HCT116 (cell line): Measurements from ENCODE around the gene HACE1. TPM values are rescaled to one million over a fixed set of nuclear protein-coding genes. Genes with fewer than 3 reads are reported as not detected.

Source experiments
- ATAC-seq: fragments of 200-7000 bp; cut with Tn5 transposase; 2 replicates; pipeline ENCODE4 v1.9.1; 2020; ENCODE audit warnings: mild to moderate bottlenecking, moderate library complexity
- BruUV-seq: library from RNA; stranded (reverse); fragments of 400-500 nt; replicated peaks from 2 replicates; lab custom pipeline; 2021; lab: Mats Ljungman, UMichigan
- CTCF ChIA-PET: fragments of 300-600 bp; sonication (Branson Sonifier 250); formaldehyde crosslinking; loops from one replicate; lab custom pipeline; 2021; ENCODE audit warnings: antibody characterized with exemption; lab: Charles Lee
- POLR2A ChIA-PET: fragments of 300-600, 350-600 bp; sonication (Branson Sonifier 250); formaldehyde crosslinking; loops from one replicate; lab custom pipeline; 2021; ENCODE audit warnings: antibody characterized with exemption; lab: Charles Lee
- RAD21 ChIA-PET, 2 experiments: fragments of 300-600 bp; sonication (Branson Sonifier 250); formaldehyde crosslinking; loops; one replicate each; lab custom pipeline; 2023; ENCODE audit warnings: low total read pairs in 2 of 2; ENCODE audit not compliant: uncharacterized antibody in 2 of 2, unreplicated experiment in 2 of 2, low non-redundant PET in 1 of 2; lab: Charles Lee
- DNase-seq: peaks from one replicate; pipeline ENCODE4 v3.0.0-alpha.2; 2010; ENCODE audit warnings: low read depth, low spot score
- H2AFZ ChIP-seq: fragments of 200-600 bp; shearing (Covaris generic), sonication (generic); 2 replicates; pipeline ENCODE4 v1.6.1; 2017; ENCODE audit warnings: low read depth, mixed run types, mixed read lengths, antibody characterized with exemption, low read length; ENCODE audit not compliant: poor library complexity, severe bottlenecking
- H3K27ac ChIP-seq: 2 replicates; pipeline ENCODE4 v1.5.1; 2012; ENCODE audit warnings: low read depth, low read length
- H3K27me3 ChIP-seq: fragments of 200-600 bp; sonication (generic); 2 replicates; pipeline ENCODE4 v1.6.1; 2016; ENCODE audit warnings: mixed run types, low read length, mixed read lengths; ENCODE audit not compliant: insufficient read depth
- H3K36me3 ChIP-seq, 2 experiments: fragments of 200-500 bp in 1 of 2; fragments of 200-600 bp in 1 of 2; sonication (Bioruptor generic) in 1 of 2; sonication (generic) in 1 of 2; 2 replicates each; pipeline versions ENCODE4 v1.5.1 to v1.6.1; 2014 to 2016; ENCODE audit warnings: low read length in 2 of 2, inconsistent platforms in 1 of 2, mixed read lengths in 1 of 2, mixed run types in 1 of 2; ENCODE audit not compliant: insufficient read depth in 2 of 2, control insufficient read depth in 1 of 2
- H3K4me1 ChIP-seq, 2 experiments: fragments of 200-600 bp in 1 of 2; sonication (generic) in 1 of 2; 2 replicates each; pipeline versions ENCODE4 v1.5.1 to v1.6.1; 2012 to 2017; ENCODE audit warnings: low read length in 2 of 2, inconsistent platforms in 1 of 2, mild to moderate bottlenecking in 1 of 2, mixed read lengths in 1 of 2, mixed run types in 1 of 2, moderate library complexity in 1 of 2; ENCODE audit not compliant: insufficient read depth in 2 of 2, control insufficient read depth in 1 of 2
- H3K4me2 ChIP-seq: fragments of 200-600 bp; sonication (generic); 2 replicates; pipeline ENCODE4 v1.6.1; 2017; ENCODE audit warnings: mixed run types, low read length, mixed read lengths
- H3K4me3 ChIP-seq, 2 experiments: fragments of 200-600 bp in 1 of 2; sonication (generic) in 1 of 2; replicated peaks in 1 of 2; 2 replicates each; pipeline ENCODE4 v1.5.1; 2011 to 2016; ENCODE audit warnings: low read length in 2 of 2, control low read depth in 1 of 2, low read depth in 1 of 2, mild to moderate bottlenecking in 1 of 2, mixed read lengths in 1 of 2, mixed run types in 1 of 2
- H3K79me2 ChIP-seq: fragments of 200-600 bp; sonication (generic); 2 replicates; pipeline ENCODE4 v1.6.1; 2017; ENCODE audit warnings: mild to moderate bottlenecking, mixed run types, low read length, moderate library complexity, mixed read lengths; ENCODE audit not compliant: insufficient read depth
- H3K9ac ChIP-seq: fragments of 200-600 bp; sonication (generic); 2 replicates; pipeline ENCODE4 v1.6.1; 2016; ENCODE audit warnings: low read length, mixed read lengths
- H3K9me2 ChIP-seq: fragments of 200-600 bp; sonication (generic), shearing (Covaris generic); 2 replicates; pipeline ENCODE4 v1.6.1; 2017; ENCODE audit warnings: mixed run types, mild to moderate bottlenecking, moderate library complexity; ENCODE audit not compliant: insufficient read depth
- H3K9me3 ChIP-seq, 2 experiments: fragments of 200-500 bp in 1 of 2; fragments of 200-600 bp in 1 of 2; sonication (Bioruptor generic) in 1 of 2; sonication (generic) in 1 of 2; 2 replicates each; pipeline ENCODE4 v1.6.1; 2014 to 2017; ENCODE audit warnings: low read length in 2 of 2, mixed read lengths in 2 of 2, inconsistent platforms in 1 of 2, low read depth in 1 of 2, mild to moderate bottlenecking in 1 of 2, mixed run types in 1 of 2, moderate library complexity in 1 of 2; ENCODE audit not compliant: control insufficient read depth in 1 of 2, insufficient read depth in 1 of 2
- H4K20me1 ChIP-seq: fragments of 200-600 bp; sonication (generic), shearing (Covaris generic); 2 replicates; pipeline ENCODE4 v1.6.1; 2017; ENCODE audit warnings: mixed run types, mild to moderate bottlenecking, moderate library complexity; ENCODE audit not compliant: insufficient read depth
- ELF1 ChIP-seq: IDR thresholded peaks from 2 replicates; pipeline ENCODE4 v1.6.1; 2012; ENCODE audit warnings: low read depth, borderline replicate concordance
- EZH2 ChIP-seq: fragments of 200-600 bp; sonication (generic); IDR thresholded peaks from 2 replicates; pipeline ENCODE4 v1.6.1; 2017; ENCODE audit warnings: antibody characterized with exemption, mixed run types
- FOSL1 ChIP-seq: IDR thresholded peaks from 2 replicates; pipeline ENCODE4 v1.6.1; 2012; ENCODE audit warnings: low read depth
- POLR2AphosphoS5 ChIP-seq: IDR thresholded peaks from 2 replicates; pipeline ENCODE4 v1.6.1; 2011; ENCODE audit warnings: mild to moderate bottlenecking, low read depth, low read length, moderate library complexity
- RAD21 ChIP-seq: IDR thresholded peaks from 2 replicates; pipeline ENCODE4 v1.6.1; 2012; ENCODE audit warnings: low read depth, mild to moderate bottlenecking
- SIN3A ChIP-seq: IDR thresholded peaks from 2 replicates; pipeline ENCODE4 v1.6.1; 2012; ENCODE audit warnings: low read depth
- SRF ChIP-seq: IDR thresholded peaks from 2 replicates; pipeline ENCODE4 v1.6.1; 2012; ENCODE audit warnings: low read depth
- intact Hi-C: fragments of 100-400 bp; cut with micrococcal nuclease; formaldehyde crosslinking; loops from 2 replicates; pipeline ENCODE4 v1.10.0; 2022
- total RNA-seq: library from RNA; stranded (reverse); gene quantifications from one replicate; pipeline ENCODE4 v1.2.1, GENCODE V29; 2021; ENCODE audit not compliant: unreplicated experiment
- TF ChIP-seq, protein P1 (sequence below): IDR thresholded peaks from 2 replicates; pipeline ENCODE4 v1.6.1; 2011; ENCODE audit warnings: mild to moderate bottlenecking, low read length, moderate library complexity; ENCODE audit not compliant: insufficient replicate concordance; ENCODE audit errors: extremely low read depth

The HACE1 gene
- total RNA-seq, 1 experiment from 2014 or later, result 10.9 TPM

DNA sequence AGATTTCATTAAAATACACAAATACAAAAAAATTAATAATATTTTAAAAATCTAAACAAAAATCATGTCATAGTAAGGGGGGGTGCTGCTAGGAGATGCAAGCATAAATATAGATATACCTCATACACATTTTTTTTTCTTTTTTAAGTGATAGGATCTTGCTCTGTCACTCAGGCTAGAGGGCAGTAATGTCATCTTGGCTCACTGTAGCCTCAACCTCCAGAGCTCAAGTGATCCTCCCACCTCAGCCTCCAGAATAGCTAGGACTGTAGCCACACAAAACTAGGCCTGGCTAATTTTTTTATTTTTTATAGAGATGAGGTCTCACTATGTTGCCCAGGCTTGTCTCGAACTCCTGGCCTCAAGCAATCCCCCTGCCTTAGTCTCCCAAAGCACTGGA lies 90.8 kb downstream of the HACE1 start (continued):
- TF ChIP-seq POLR2AphosphoS5 (no peak), EZH2 (no peak), ELF1 (no peak)

DNA sequence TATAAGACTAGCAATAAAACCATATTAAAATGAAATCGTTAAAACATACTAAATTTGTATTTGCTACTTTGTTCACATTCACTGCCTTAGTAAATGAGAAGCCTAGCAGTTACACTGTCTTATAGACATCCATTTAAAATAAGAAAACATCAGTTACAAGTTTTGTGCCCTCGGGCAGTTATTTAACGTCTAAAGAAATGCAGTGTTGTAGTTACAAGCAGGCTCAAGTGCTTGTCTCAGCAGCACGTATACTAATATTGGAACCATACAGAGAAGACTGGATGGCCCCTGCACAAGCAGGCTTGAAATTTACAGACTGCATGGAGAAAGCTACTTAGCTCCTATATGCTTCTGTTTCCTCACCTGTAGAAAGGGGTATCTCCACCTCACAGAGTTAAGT lies 93.1 kb downstream of the HACE1 start:
- no TSS peak for BruUV-seq
- H3K4me1 ChIP-seq, result no peaks in the 10 kb centered on the region
- H2AFZ ChIP-seq, result no peak overlapping the region
- H4K20me1 ChIP-seq, result no peaks in the 10 kb centered on the region
- no peak for DNase-seq
- no peaks in the 10 kb centered on the region for H3K27me3 ChIP-seq
- intact Hi-C loops, result no loop called here
- H3K36me3 ChIP-seq, result no peaks in the 10 kb centered on the region
- no peak overlapping the region for H3K9ac ChIP-seq
- TF ChIP-seq RAD21, result no peak
- TF ChIP-seq, protein P1, sequence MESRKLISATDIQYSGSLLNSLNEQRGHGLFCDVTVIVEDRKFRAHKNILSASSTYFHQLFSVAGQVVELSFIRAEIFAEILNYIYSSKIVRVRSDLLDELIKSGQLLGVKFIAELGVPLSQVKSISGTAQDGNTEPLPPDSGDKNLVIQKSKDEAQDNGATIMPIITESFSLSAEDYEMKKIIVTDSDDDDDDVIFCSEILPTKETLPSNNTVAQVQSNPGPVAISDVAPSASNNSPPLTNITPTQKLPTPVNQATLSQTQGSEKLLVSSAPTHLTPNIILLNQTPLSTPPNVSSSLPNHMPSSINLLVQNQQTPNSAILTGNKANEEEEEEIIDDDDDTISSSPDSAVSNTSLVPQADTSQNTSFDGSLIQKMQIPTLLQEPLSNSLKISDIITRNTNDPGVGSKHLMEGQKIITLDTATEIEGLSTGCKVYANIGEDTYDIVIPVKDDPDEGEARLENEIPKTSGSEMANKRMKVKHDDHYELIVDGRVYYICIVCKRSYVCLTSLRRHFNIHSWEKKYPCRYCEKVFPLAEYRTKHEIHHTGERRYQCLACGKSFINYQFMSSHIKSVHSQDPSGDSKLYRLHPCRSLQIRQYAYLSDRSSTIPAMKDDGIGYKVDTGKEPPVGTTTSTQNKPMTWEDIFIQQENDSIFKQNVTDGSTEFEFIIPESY, result no peak
- TF ChIP-seq SRF, result no peak
- TF ChIP-seq FOSL1, result no peak
- no peak for TF ChIP-seq SIN3A
- H3K9me2 ChIP-seq, result no peaks in the 10 kb centered on the region
- H3K27ac ChIP-seq, result no peak overlapping the region
- H3K4me2 ChIP-seq, result no peak overlapping the region
- POLR2A ChIA-PET, result no interaction called here
- H3K4me3 ChIP-seq, result no peak overlapping the region
- H3K79me2 ChIP-seq, result no peaks in the 10 kb centered on the region
- H3K9me3 ChIP-seq, result no peaks in the 10 kb centered on the region
- CTCF ChIA-PET, result no interaction called here
- RAD21 ChIA-PET, result no interaction called here
- no peak for ATAC-seq
